ENCODE measurements around the gene P3H1. TPM values are rescaled to one million over a fixed set of nuclear protein-coding genes. Genes with fewer than 3 reads are reported as not detected.

The P3H1 gene
- total RNA-seq, 1 experiment from 2014 or later, result 47.1 TPM

GRCh38 chr1:42741706-42742105 lies 25.1 kb downstream of the P3H1 start:
- H3K27ac ChIP-seq (ENCODE audit: insufficient read length, low read depth, low read length), result no peak overlapping the region
- H3K14ac ChIP-seq (ENCODE audit: insufficient read depth, low read length), result no peak overlapping the region; the same call in 1 of the 2 replicates
- H2BK12ac ChIP-seq (ENCODE audit: insufficient read length, low read depth, low read length), result no peak overlapping the region
- no peak overlapping the region for H3K56ac ChIP-seq (ENCODE audit: insufficient read length, low read depth, low read length)
- WGBS (ENCODE audit: extremely low coverage, insufficient read length, low lambda C conversion rate), result no CpG with 5 or more reads among the region's 4 CpGs
- H2BK15ac ChIP-seq (ENCODE audit: low read depth, low read length), result no peak overlapping the region; the same call in 1 of the 2 replicates
- no peak overlapping the region for H2BK20ac ChIP-seq (ENCODE audit: low read depth, low read length, poor library complexity, severe bottlenecking)
- H3K4ac ChIP-seq (ENCODE audit: low read depth, low read length), result no peak overlapping the region
- H3K4me3 Mint-ChIP-seq, result no peak overlapping the region
- no peak overlapping the region for H3K27ac Mint-ChIP-seq
- no peaks in the 10 kb centered on the region for H3K23me2 ChIP-seq (ENCODE audit: insufficient read length, low read depth, low read length, poor library complexity, severe bottlenecking)
- H3K18ac ChIP-seq (ENCODE audit: insufficient read length, low read depth, low read length), result peak overlapping the region; percentile 56
- H3K9ac ChIP-seq (ENCODE audit: extremely low read depth, insufficient read length, low read length), result no peak overlapping the region
- H4K8ac ChIP-seq (replicated peaks; ENCODE audit: insufficient read length, low read depth, low read length), result no peak overlapping the region
- no peak overlapping the region for H4K91ac ChIP-seq (ENCODE audit: insufficient read length, low read depth, low read length)
- no peak overlapping the region for H3K23ac ChIP-seq (ENCODE audit: insufficient read length, low read depth, low read length)
- H3K79me1 ChIP-seq (ENCODE audit: insufficient read depth, low read depth, low read length, poor library complexity, severe bottlenecking), result no peaks in the 10 kb centered on the region
- H2BK5ac ChIP-seq (ENCODE audit: insufficient read length, low read length), result no peak overlapping the region
- H2AK5ac ChIP-seq (ENCODE audit: insufficient read length, low read length), result no peak overlapping the region
- no peak for DNase-seq
- H3K4me1 ChIP-seq (ENCODE audit: insufficient read depth, low read length), result no peaks in the 10 kb centered on the region; the same call in 1 of the 2 replicates
- peaks cover under 1 to 13% (median 11%) of the 10 kb centered on the region in 3 experiments; a peak in 5 of 7 replicates for H3K36me3 Mint-ChIP-seq (ENCODE audit: insufficient read depth in 1 of 3, low read depth in 3 of 3)
- H2BK120ac ChIP-seq (ENCODE audit: low read depth, low read length, poor library complexity, severe bottlenecking), result no peak overlapping the region
- H3T11ph ChIP-seq (ENCODE audit: low read length), result no peak overlapping the region
- H3K27me3 ChIP-seq (ENCODE audit: insufficient read depth, low read length), result no peaks in the 10 kb centered on the region
- no peaks in the 10 kb centered on the region; the same call in none of the 2 replicates for H3K27me3 Mint-ChIP-seq (ENCODE audit: low read depth)
- H3K79me2 ChIP-seq (ENCODE audit: insufficient read depth, low read length), result no peaks in the 10 kb centered on the region
- no peak for TF ChIP-seq CTCF (conservative IDR thresholded peaks at IDR 0.05)
- H3K9me3 Mint-ChIP-seq, result no peaks in the 10 kb centered on the region
- H3K4me2 ChIP-seq (ENCODE audit: insufficient read depth, insufficient read length, low read length), result no peak overlapping the region
- H4K20me1 ChIP-seq (ENCODE audit: control insufficient read depth, insufficient read depth, insufficient read length), result no peaks in the 10 kb centered on the region
- peak overlapping the region; percentile 53 for H4K5ac ChIP-seq (ENCODE audit: insufficient read length, low read depth, low read length)
- no peak overlapping the region for H2AFZ ChIP-seq (ENCODE audit: low read length)
- H3K4me1 Mint-ChIP-seq, result peaks cover 43 to 51% of the 10 kb centered on the region in 2 experiments
- H3K9me3 ChIP-seq (ENCODE audit: control insufficient read depth, low read depth, low read length), result no peaks in the 10 kb centered on the region

All from H9 (cell line).